Heart right ventricle (tissue), 16 donors: Measurements from ENCODE around the gene SELENOI. TPM values are rescaled to one million over a fixed set of nuclear protein-coding genes. Genes with fewer than 3 reads are reported as not detected.

ENCODE experiments used
- ATAC-seq, 8 donors: fragments of 200-7000 bp; cut with Tn5 transposase; one replicate each; pipeline ENCODE4 v1.9.1; 2020; ENCODE audit warnings: mild to moderate bottlenecking in 8 of 8, moderate library complexity in 8 of 8, moderate number of reproducible peaks in 1 of 8
- DNase-seq, 2 donors: peaks; one replicate each; pipeline ENCODE4 v3.0.0-alpha.2; 2020
- H3K27ac ChIP-seq, 10 donors: fragments of 200-600 bp; sonication (generic) in 2 of 10; one replicate each; pipeline versions ENCODE4 v1.5.0 to v1.8.0; 2020 to 2022; ENCODE audit warnings: mild to moderate bottlenecking in 3 of 10
- H3K27me3 ChIP-seq, 7 donors: fragments of 200-600 bp; one replicate each; pipeline ENCODE4 v1.8.0; 2021 to 2022; ENCODE audit warnings: mild to moderate bottlenecking in 2 of 7
- H3K36me3 ChIP-seq, 9 donors: fragments of 200-600 bp; sonication (generic) in 1 of 9; one replicate each; pipeline versions ENCODE4 v1.5.0 to v1.8.0; 2020 to 2022; ENCODE audit warnings: mild to moderate bottlenecking in 2 of 9
- H3K4me1 ChIP-seq, 9 donors: fragments of 200-600 bp; sonication (generic) in 1 of 9; one replicate each; pipeline versions ENCODE4 v1.5.0 to v1.8.0; 2020 to 2022; ENCODE audit warnings: mild to moderate bottlenecking in 4 of 9
- H3K4me3 ChIP-seq, 10 donors: fragments of 200-600 bp; sonication (generic) in 2 of 10; one replicate each; pipeline versions ENCODE4 v1.5.0 to v1.8.0; 2020 to 2022; ENCODE audit warnings: mild to moderate bottlenecking in 7 of 10, moderate library complexity in 2 of 10
- H3K9me3 ChIP-seq, 11 donors: fragments of 200-600 bp in 10 of 11; sonication (generic) in 2 of 11; one replicate each; pipeline versions ENCODE4 v1.5.0 to v1.8.0; 2013 to 2022; ENCODE audit warnings: mild to moderate bottlenecking in 2 of 11, control low read depth in 1 of 11, moderate library complexity in 1 of 11
- CTCF ChIP-seq, 9 donors: fragments of 200-600 bp; sonication (generic) in 2 of 9; IDR thresholded peaks; one replicate each; pipeline versions ENCODE4 v1.5.0 to v1.8.0; 2021 to 2022; ENCODE audit warnings: antibody characterized with exemption in 9 of 9, mild to moderate bottlenecking in 5 of 9, moderate library complexity in 1 of 9
- WGBS, 2 donors: extraction: QIAGEN DNeasy Blood & Tissue Kit; methylation state at CpG; one replicate each; pipeline ENCODE4 v1.1.7; 2013; ENCODE audit warnings: inconsistent platforms in 1 of 2; 5-methylcytosine and 5-hydroxymethylcytosine counted together
- intact Hi-C, 10 donors: fragments of 100-400 bp; cut with DNase I; formaldehyde crosslinking; loops; one replicate each; pipeline versions ENCODE4 v1.11.1 to v1.14.2; 2022
- polyA plus RNA-seq, 2 donors: library from polyadenylated mRNA; stranded (reverse); fragments of 200-250 nt; gene quantifications; one replicate each; pipeline ENCODE4 v1.2.3, GENCODE V29; 2013
- total RNA-seq, 10 donors: library from RNA; stranded (reverse); fragmentation: NEBNext Ultra II Directional in 3 of 10; extraction: Animal tissue kit (Norgen Biotek cat#: 25700) in 3 of 10; gene quantifications; one replicate each; pipeline versions ENCODE4 v1.2.1 to v1.2.4, GENCODE V29; 2021 to 2023
- donor health status: Arrhythmogenic right ventricular cardiomyopathy.
- donor health status: ischemic (EF 13 %, LVEDD 7.1; RV severe dilation, severe dysfunction).
- donor health status: healthy with polysubstance abuse.
- donor health status: DM: no; HTN: yes; CAD: no.
- donor health status: DM: no; HTN: no; CAD: no.
- donor health status: ischemic (EF 25% LVEDD 6.9; RV normal size, moderate dysfunction).
- donor health status: ischemic (EF 25% LVEDD 5.7; RV mildly dilated, moderate dysfunction).
- donor health status: healthy.
- donor health status: DM: yes; HTN: yes; CAD: no.
- donor health status: Ischemic cardiomyopathy.
- donor health status: ischemic (EF 35%, LVEDD 5.7; RV mildly dilated, moderate dysfunction).
- donor health status: nonischemic (EF 11% LVEDD 7.7; RV severe dilation, severe dysfunction).
- donor health status: DM: yes; HTN: yes; CAD: no.
- donor health status: PGD.
- donor health status: ischemic (EF 29% LVEDD 5.4; RV normal size, mild dysfunction).
- donor health status: nonischemic (EF 23%, LVEDD 6.1; RV moderate dilation, normal function).

The SELENOI gene
- total and polyA plus RNA-seq, 12 donors: 2.4 to 15.8 (median 11.5) TPM

- 53 to 57% methylated on average over 8 of the region's 8 CpGs for WGBS, 2 donors
- H3K4me1 ChIP-seq: no peaks in the 10 kb centered on the region
- peak in 1 of 8 donors; percentile 48 for ATAC-seq
- no peak for TF ChIP-seq CTCF (IDR thresholded peaks at IDR 0.05)
- H3K36me3 ChIP-seq: no peaks in the 10 kb centered on the region
- H3K27ac ChIP-seq: no peak overlapping the region
- intact Hi-C loops: no loop called here
- no peaks in the 10 kb centered on the region for H3K27me3 ChIP-seq
- H3K4me3 ChIP-seq: no peak overlapping the region
- no peak for DNase-seq
- H3K9me3 ChIP-seq: no peaks in the 10 kb centered on the region
Observed at GRCh38 chr2:26438526-26438925, 92.6 kb downstream of the SELENOI start.

GRCh38 chr2:26438926-26439325, 93.0 kb downstream of the SELENOI start:
- Histone ChIP-seq H3K36me3 (no peaks in the 10 kb centered on the region), H3K4me3 (no peak overlapping the region), H3K4me1 (no peaks in the 10 kb centered on the region), H3K9me3 (no peaks in the 10 kb centered on the region), H3K27me3 (no peaks in the 10 kb centered on the region), H3K27ac (no peak overlapping the region)
- intact Hi-C loops: no loop called here
- ATAC-seq (no peak), DNase-seq (no peak)
- WGBS, 2 donors: 70 to 74% methylated on average over 5 of the region's 5 CpGs
- TF ChIP-seq CTCF (IDR thresholded peaks at IDR 0.05): no peak

GRCh38 chr2:26442301-26442700, 96.4 kb downstream of the SELENOI start:
- intact Hi-C loops: no loop called here

GRCh38 chr2:26442707-26443106, 96.8 kb downstream of the SELENOI start:
- Histone ChIP-seq H3K4me1 (peaks cover 0 to 3% (median 0%) of the 10 kb centered on the region in 9 donors), H3K9me3 (no peaks in the 10 kb centered on the region), H3K4me3 (no peak overlapping the region), H3K27me3 (no peaks in the 10 kb centered on the region), H3K27ac (no peak overlapping the region), H3K36me3 (no peaks in the 10 kb centered on the region)
- no peak for TF ChIP-seq CTCF (IDR thresholded peaks at IDR 0.05)
- ATAC-seq (no peak), DNase-seq (no peak)
- intact Hi-C loops: no loop called here
- WGBS, 2 donors: 62 to 70% methylated on average over 3 of the region's 3 CpGs

More at GRCh38 chr2:26442301-26442700, 96.4 kb downstream of the SELENOI start:
- no peak for ATAC-seq
- TF ChIP-seq CTCF (IDR thresholded peaks at IDR 0.05): no peak
- Histone ChIP-seq H3K27me3 (no peaks in the 10 kb centered on the region), H3K27ac (no peak overlapping the region), H3K4me1 (peaks cover 0 to 3% (median 0%) of the 10 kb centered on the region in 9 donors), H3K9me3 (no peaks in the 10 kb centered on the region), H3K36me3 (no peaks in the 10 kb centered on the region), H3K4me3 (no peak overlapping the region)
- DNase-seq: no peak
- WGBS, 2 donors: 93 to 95% methylated on average over 2 of the region's 2 CpGs
